Osteoblast (primary cell): ENCODE data around the gene ARFGAP3. TPM values are rescaled to one million over a fixed set of nuclear protein-coding genes. Genes with fewer than 3 reads are reported as not detected.

Source experiments
- DNase-seq: peaks from one replicate; pipeline ENCODE4 v3.0.0; 2011; ENCODE audit warnings: low spot score, mixed read lengths; ENCODE audit not compliant: insufficient read length; ENCODE audit errors: missing footprints
- H2AFZ ChIP-seq: 2 replicates; pipeline ENCODE4 v1.6.0; 2011; ENCODE audit warnings: mild to moderate bottlenecking, low read length
- H3K27ac ChIP-seq: 2 replicates; pipeline ENCODE4 v1.5.1; 2011; ENCODE audit warnings: mild to moderate bottlenecking, low read depth, low read length, moderate library complexity
- H3K27me3 ChIP-seq: 2 replicates; pipeline ENCODE4 v1.6.0; 2012; ENCODE audit warnings: mild to moderate bottlenecking, control low read depth, inconsistent platforms, low read length, moderate library complexity; ENCODE audit not compliant: insufficient read depth
- H3K36me3 ChIP-seq: 2 replicates; pipeline ENCODE4 v1.5.1; 2011; ENCODE audit warnings: mild to moderate bottlenecking, low read length, control low read depth, moderate library complexity; ENCODE audit not compliant: insufficient read depth
- H3K4me1 ChIP-seq: 2 replicates; pipeline ENCODE4 v1.5.1; 2011; ENCODE audit warnings: mild to moderate bottlenecking, low read length, control low read depth, moderate library complexity; ENCODE audit not compliant: insufficient read depth
- H3K4me2 ChIP-seq: 2 replicates; pipeline ENCODE4 v1.6.0; 2011; ENCODE audit warnings: mild to moderate bottlenecking, low read length; ENCODE audit not compliant: insufficient read depth
- H3K4me3 ChIP-seq: fragments of 200-600 bp; sonication (generic); 3 replicates; pipeline ENCODE4 v1.5.1; 2012; ENCODE audit warnings: mild to moderate bottlenecking, low read length, inconsistent platforms; ENCODE audit not compliant: insufficient read depth
- H3K79me2 ChIP-seq: 2 replicates; pipeline ENCODE4 v1.6.0; 2012; ENCODE audit warnings: mild to moderate bottlenecking, low read length, control low read depth, inconsistent platforms; ENCODE audit not compliant: insufficient read depth
- H3K9me3 ChIP-seq: 2 replicates; pipeline ENCODE4 v1.5.1; 2011; ENCODE audit warnings: low read depth, low read length, control low read depth
- H4K20me1 ChIP-seq: 2 replicates; pipeline ENCODE4 v1.6.0; 2012; ENCODE audit warnings: mild to moderate bottlenecking, low read length, control low read depth; ENCODE audit not compliant: insufficient read depth
- CTCF ChIP-seq: IDR thresholded peaks from 2 replicates; pipeline ENCODE4 v1.5.1; 2011; ENCODE audit warnings: mild to moderate bottlenecking, low read depth, low read length, moderate library complexity; ENCODE audit errors: extremely low read depth
- total RNA-seq: library from RNA; depleted of rRNA; stranded (reverse); fragments of >200 nt; gene quantifications from 2 replicates; pipeline ENCODE4 v1.2.3, GENCODE V29; 2012

The ARFGAP3 gene
- 90.5 and 91.6 TPM in 2 replicates for total RNA-seq

DNA sequence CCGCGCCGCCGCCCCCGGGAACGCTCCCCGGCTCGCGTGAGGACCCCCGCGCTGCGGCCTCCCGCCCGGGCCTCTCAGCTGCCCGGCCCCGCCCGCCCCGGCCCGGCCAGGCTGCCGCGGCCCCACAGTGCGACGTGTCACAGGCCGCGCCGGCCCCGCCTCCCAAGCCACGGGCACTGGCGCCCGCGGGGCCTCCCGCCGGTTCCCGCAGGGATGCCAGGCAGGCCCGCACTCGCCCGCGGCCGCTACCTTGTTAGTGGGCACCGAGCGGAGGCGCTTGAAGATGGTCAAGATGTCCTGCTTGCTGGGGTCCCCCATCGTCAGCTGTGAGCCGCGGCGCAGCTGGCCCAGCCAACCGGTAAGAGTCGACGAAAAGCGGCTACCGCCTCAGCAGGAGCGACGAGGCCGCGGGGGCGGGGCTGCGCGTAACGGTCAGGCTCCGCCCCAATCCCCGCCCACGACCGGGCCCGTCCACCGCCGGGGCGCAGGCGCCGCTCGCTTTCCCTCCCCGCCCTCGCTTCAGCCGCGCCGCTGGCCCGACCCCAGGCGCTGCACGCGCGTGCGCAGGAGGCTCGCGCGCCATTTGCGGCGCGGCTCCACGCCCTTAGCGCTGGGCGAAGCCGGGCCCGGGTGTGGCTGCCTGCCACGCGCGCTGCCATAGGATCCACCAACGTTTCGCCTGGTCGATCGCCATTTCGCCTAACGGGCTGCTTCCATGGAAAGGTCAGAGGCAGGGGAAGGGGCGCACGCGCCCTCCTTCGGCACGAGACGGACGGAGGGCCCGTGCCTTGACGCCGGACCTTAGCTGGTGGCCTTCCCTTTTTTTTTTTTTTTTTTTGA lies at the start of gene ARFGAP3:
TSS of gene ARFGAP3 (minus strand) at position 409 of the 840 bp plus-strand sequence. CDS start at position 318, 91 bp downstream.
- peak; percentile 100 for DNase-seq
- Histone ChIP-seq H4K20me1 (peaks cover 25% of the 10 kb centered on the region), H3K4me1 (peaks cover 13% of the 10 kb centered on the region), H3K27me3 (no peaks in the 10 kb centered on the region), H3K9me3 (no peaks in the 10 kb centered on the region), H2AFZ (peak within 1 kb of the TSS; percentile 87), H3K79me2 (peaks cover 45% of the 10 kb centered on the region), H3K36me3 (peaks cover 6% of the 10 kb centered on the region), H3K4me2 (peak within 1 kb of the TSS; percentile 83), H3K4me3 (peak within 1 kb of the TSS; percentile 98), H3K27ac (peak within 1 kb of the TSS; percentile 83)
- TF ChIP-seq CTCF, result no peak

DNA sequence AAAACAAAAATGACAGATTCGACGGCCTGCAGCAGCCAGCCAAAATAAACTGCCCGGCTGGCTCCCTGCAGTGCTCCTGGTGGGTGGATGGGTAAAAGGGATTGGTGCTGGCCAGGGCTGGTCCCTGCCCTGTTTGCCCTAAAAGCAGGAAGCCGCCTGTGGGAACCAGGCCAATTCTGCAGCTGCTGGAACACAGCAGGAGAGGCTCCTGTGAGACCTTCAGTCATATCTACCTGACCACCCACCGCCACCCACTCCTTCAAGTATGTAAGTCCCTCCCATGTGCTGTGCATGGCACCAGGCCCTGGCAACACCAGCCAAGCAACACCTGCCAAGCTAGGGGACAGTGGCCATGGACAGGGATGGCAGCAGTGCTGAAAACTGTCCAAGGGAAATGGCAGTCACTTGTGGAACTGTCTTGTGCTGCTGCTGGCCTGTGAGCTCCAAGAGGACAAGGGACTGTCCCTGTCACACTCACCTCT lies 48.7 kb upstream of the ARFGAP3 start:
- H3K9me3 ChIP-seq, result no peaks in the 10 kb centered on the region
- no peak overlapping the region for H3K4me3 ChIP-seq
- H3K27me3 ChIP-seq, result no peaks in the 10 kb centered on the region
- peaks cover 70% of the 10 kb centered on the region for H3K79me2 ChIP-seq
- no peak overlapping the region for H3K4me2 ChIP-seq
- peaks cover 80% of the 10 kb centered on the region for H4K20me1 ChIP-seq
- H3K27ac ChIP-seq, result no peak overlapping the region
- H3K36me3 ChIP-seq, result peaks cover 22% of the 10 kb centered on the region
- DNase-seq, result peak; percentile 36
- H2AFZ ChIP-seq, result no peak overlapping the region
- H3K4me1 ChIP-seq, result no peaks in the 10 kb centered on the region
- no peak for TF ChIP-seq CTCF

DNA sequence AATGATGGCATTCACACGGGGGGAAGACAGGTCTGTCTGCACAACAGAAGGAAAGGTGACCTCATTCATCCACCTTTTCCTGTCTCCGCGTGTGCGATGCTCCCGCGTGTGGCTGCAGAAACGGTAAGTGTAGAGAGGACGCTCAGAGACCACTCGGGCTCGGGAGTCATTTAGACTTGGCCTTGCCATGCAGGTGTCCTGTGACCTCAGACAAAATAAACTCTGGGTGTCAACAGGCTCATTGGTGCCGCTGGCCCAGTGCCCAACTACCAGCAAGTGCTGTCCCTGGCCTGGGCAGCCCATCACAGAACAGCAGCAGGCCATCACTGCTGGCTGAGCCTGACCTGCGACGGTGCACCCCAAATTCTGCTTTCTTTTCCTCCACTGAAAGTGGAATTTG lies 48.1 kb upstream of the ARFGAP3 start:
- no peak overlapping the region for H3K4me3 ChIP-seq
- DNase-seq, result peak; percentile 25
- H4K20me1 ChIP-seq, result peaks cover 83% of the 10 kb centered on the region
- H3K27me3 ChIP-seq, result no peaks in the 10 kb centered on the region
- no peak for TF ChIP-seq CTCF
- H3K4me1 ChIP-seq, result no peaks in the 10 kb centered on the region
- no peaks in the 10 kb centered on the region for H3K9me3 ChIP-seq
- no peak overlapping the region for H2AFZ ChIP-seq
- H3K36me3 ChIP-seq, result peaks cover 21% of the 10 kb centered on the region
- peaks cover 68% of the 10 kb centered on the region for H3K79me2 ChIP-seq
- H3K4me2 ChIP-seq, result no peak overlapping the region
- no peak overlapping the region for H3K27ac ChIP-seq

DNA sequence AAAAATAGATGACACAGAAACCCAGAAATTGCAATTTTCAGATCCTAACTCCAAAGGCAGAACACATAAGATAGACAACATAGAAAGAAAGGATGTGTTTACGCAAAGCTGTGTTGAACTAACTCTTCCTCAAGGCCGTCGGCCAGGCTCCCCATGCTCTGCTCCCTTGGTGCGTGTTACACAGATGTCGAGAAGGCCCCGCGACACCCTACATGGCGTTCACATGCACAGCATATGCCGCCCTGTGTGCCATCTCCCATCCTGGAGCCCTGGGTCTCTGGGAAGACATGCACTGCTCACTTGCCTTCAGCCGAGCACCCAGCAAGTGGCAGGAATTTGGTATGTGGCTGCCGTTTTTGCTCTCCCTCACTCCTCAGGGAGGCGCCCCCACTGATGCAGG lies 47.0 kb upstream of the ARFGAP3 start:
- TF ChIP-seq CTCF, result no peak
- H3K36me3 ChIP-seq, result peaks cover 10% of the 10 kb centered on the region
- no peaks in the 10 kb centered on the region for H3K9me3 ChIP-seq
- no peaks in the 10 kb centered on the region for H3K27me3 ChIP-seq
- peaks cover 83% of the 10 kb centered on the region for H4K20me1 ChIP-seq
- no peak overlapping the region for H3K4me2 ChIP-seq
- H3K4me1 ChIP-seq, result no peaks in the 10 kb centered on the region
- H3K27ac ChIP-seq, result no peak overlapping the region
- DNase-seq, result no peak
- peaks cover 70% of the 10 kb centered on the region for H3K79me2 ChIP-seq
- H3K4me3 ChIP-seq, result no peak overlapping the region
- H2AFZ ChIP-seq, result no peak overlapping the region
